H54 (cell line): ENCODE measurements around the gene MAD1L1.

Source experiments
- DNase-seq: peaks from one replicate; pipeline ENCODE4 v3.0.0; 2011; ENCODE audit warnings: low spot score, mixed read lengths; ENCODE audit not compliant: insufficient read length
- FAIRE-seq: peaks from 3 replicates; lab custom pipeline; 2011; peaks lifted over from hg19 to GRCh38; lab: Jason Lieb, UNC
- POLR2A ChIP-seq: IDR thresholded peaks from 2 replicates; pipeline ENCODE4 v1.6.1; 2011; ENCODE audit warnings: low read depth, mild to moderate bottlenecking, low read length

Gene MAD1L1

GRCh38 chr7:2084781-2085505 is 147.8 kb downstream of the MAD1L1 start:
- DNase-seq (no peak), FAIRE-seq (no peak)
- no peak for TF ChIP-seq POLR2A

- FAIRE-seq (no peak), DNase-seq (no peak)
- TF ChIP-seq POLR2A: no peak
Measured at GRCh38 chr7:2084331-2084730, 148.4 kb downstream of the MAD1L1 start.

- no peak for FAIRE-seq
- no peak for DNase-seq
- no peak for TF ChIP-seq POLR2A
Measured at GRCh38 chr7:2083362-2083761, 149.4 kb downstream of the MAD1L1 start.

GRCh38 chr7:2082139-2082998 is 150.4 kb downstream of the MAD1L1 start:
- TF ChIP-seq POLR2A: no peak
- DNase-seq (no peak), FAIRE-seq (no peak)

GRCh38 chr7:2081526-2082135 is 151.1 kb downstream of the MAD1L1 start:
- no peak for TF ChIP-seq POLR2A
- no peak for FAIRE-seq
- no peak for DNase-seq

GRCh38 chr7:2080477-2080876 is 152.3 kb downstream of the MAD1L1 start:
- TF ChIP-seq POLR2A: no peak
- FAIRE-seq (no peak), DNase-seq (no peak)

GRCh38 chr7:2080060-2080387 is 152.7 kb downstream of the MAD1L1 start:
- no peak for DNase-seq
- no peak for FAIRE-seq
- TF ChIP-seq POLR2A: no peak

GRCh38 chr7:2079332-2080059 is 153.2 kb downstream of the MAD1L1 start:
- FAIRE-seq: no peak

GRCh38 chr7:2078899-2079298 is 153.8 kb downstream of the MAD1L1 start:
- DNase-seq: no peak
- no peak for FAIRE-seq
- no peak for TF ChIP-seq POLR2A

More at GRCh38 chr7:2079332-2080059, 153.2 kb downstream of the MAD1L1 start:
- no peak for TF ChIP-seq POLR2A
- DNase-seq: no peak

GRCh38 chr7:2076649-2077064 is 156.1 kb downstream of the MAD1L1 start:
- FAIRE-seq (no peak), DNase-seq (no peak)
- no peak for TF ChIP-seq POLR2A

- no peak for TF ChIP-seq POLR2A
- DNase-seq (no peak), FAIRE-seq (no peak)
Measured at GRCh38 chr7:2075811-2076210, 156.9 kb downstream of the MAD1L1 start.

- no peak for TF ChIP-seq POLR2A
- FAIRE-seq (no peak), DNase-seq (no peak)
Measured at GRCh38 chr7:2074691-2075090, 158.1 kb downstream of the MAD1L1 start.

GRCh38 chr7:2072798-2073197 is 159.9 kb downstream of the MAD1L1 start:
- TF ChIP-seq POLR2A: no peak
- FAIRE-seq: no peak
- no peak for DNase-seq
